GM18498 (cell line): Measurements from ENCODE around the gene ZNF665.
"Not testable (repeated sequence)": the region's sequence is repeated elsewhere in the genome, so short reads cannot be mapped to it uniquely, and the experiment has no call there.

Experiments
- ATAC-seq: cut with Tn5 transposase; IDR thresholded peaks from one replicate; pipeline ENCODE4 v1.9.1; 2021; ENCODE audit warnings: mild to moderate bottlenecking, moderate library complexity; ENCODE audit not compliant: unreplicated experiment

Gene ZNF665

GRCh38 chr19:53158119-53158656 lies 35.0 kb downstream of the ZNF665 start:
- ATAC-seq, result no peak

DNA sequence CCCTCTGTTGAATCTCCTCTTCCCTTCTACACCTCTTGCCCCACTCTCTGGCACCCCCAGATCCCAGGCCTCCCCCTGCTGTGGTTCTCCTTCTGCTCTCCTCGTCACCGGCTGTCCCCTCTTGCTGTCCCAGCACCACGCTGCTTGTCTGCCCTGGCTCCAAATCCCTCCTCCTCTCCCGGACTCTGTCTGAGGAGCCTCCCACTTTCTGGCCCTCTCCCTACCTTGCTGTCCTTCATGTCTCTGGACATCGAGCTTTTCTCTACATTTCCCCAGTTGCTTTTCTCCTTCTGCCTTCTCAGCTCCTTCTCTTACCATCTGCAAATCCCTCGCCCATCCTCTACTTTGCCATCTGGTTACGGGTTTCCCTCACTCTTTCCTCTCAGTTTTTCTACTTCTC lies 35.5 kb downstream of the ZNF665 start:
- ATAC-seq, result no peak

DNA sequence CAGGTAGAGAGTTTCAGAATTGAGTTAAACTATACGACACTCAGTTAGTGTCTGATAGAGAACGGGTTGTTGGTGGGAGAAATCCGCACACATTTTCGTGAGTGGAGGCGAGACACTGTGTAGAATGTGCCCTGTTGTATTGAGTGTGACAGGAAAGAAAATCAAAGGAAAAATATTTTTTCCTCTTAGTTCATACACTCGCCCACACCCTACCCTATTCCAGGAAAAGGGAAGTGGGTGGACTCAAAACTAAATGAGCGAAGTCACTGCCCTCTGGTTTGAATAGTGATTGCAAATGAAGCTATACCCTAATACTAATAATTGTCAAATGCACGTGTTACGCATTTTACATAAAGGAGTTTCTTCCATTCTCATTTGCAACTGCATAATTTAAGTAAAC lies 36.3 kb downstream of the ZNF665 start:
- ATAC-seq, result no peak

- no peak for ATAC-seq
Measured at GRCh38 chr19:53147645-53148044, 45.5 kb downstream of the ZNF665 start.

DNA sequence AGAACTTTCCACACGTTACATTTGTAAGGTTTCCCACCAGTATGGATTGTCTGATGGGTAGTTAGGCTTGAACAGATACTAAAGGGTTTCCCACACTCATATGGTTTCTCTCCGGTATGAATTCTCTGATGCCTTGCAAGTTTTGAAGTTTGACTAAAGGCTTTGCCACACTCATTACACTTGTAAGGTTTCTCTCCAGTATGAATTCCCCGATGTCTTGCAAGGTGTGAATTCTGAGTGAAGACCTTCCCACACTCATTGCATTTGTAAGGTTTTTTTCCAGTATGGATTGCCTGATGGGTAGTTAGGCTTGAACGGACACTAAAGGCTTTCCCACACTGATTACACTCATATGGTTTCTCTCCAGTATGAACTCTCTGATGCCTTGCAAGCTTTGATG lies 52.8 kb downstream of the ZNF665 start:
- no peak for ATAC-seq

- ATAC-seq, result no peak
Measured at GRCh38 chr19:53136432-53136831, 56.7 kb downstream of the ZNF665 start.

DNA sequence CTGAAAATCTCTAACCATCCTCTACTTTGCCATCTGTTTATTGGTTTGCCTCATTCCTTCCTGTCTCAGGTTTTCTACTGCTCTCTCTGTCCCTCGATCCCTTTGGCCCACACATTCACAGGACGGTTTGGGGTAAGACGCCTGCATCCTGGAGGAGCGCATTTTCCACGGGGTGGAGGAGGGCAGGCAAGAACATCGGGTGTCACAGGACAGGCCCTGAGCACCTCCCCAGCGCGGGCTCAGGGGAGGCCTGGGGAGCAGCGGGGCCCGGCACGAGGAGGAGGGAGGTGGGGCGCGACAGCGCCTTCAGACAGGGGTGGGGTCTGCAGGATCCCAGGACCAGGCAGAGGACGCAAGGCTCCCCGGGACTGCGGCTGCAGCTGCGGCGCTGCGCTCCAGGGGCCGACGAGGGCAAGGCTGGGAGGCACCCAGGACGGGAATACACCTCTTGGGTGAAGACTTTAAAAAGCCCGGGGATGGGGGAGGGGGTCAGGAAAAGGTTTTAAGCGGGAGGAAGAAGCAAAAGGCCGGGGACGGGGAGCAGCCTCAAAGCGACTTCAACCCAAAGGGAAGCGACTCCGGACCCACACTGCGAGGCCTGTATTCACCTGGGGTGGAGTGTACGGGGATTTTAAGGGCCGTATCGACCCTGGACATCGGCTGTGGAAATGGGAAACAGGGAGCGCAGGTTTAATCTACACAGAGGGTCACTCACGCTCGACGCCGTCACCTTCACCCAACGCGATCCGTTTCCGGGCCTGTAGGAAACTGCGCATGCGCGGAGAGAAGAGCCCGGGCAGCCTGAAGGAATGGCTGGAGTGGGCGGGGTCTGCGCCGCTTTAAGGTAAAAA lies 60.8 kb downstream of the ZNF665 start, which contains the start of gene ZNF415:
ZNF415 (minus strand) TSS at position 770 of the 851 bp plus-strand sequence. CDS start 10,234 bp downstream, outside the sequence.
- ATAC-seq, result no peak

DNA sequence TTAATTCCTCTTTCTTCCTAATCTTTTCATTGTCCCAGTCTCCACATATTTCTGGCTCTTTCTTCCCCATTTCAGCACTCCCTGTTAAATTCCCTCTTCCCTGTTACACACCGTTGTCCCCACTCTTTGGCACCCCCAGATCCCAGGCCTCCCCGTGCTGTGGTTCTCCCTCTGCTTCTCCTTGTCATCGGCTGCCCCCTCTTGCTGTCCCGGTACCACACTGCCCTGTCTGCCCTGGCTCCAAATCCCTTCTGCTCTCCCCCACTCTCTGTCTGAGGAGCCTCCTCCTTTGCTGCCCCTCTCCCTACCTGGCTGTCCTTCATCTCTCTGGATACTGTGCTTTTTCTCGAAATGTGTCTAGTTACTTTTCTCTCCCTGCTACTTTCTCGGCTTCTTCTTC lies 61.4 kb downstream of the ZNF665 start:
- ATAC-seq, result no peak

- ATAC-seq, result no peak
Measured at GRCh38 chr19:53131085-53131590, 62.0 kb downstream of the ZNF665 start.

- ATAC-seq, result no peak
Measured at GRCh38 chr19:53130506-53130905, 62.7 kb downstream of the ZNF665 start.

GRCh38 chr19:53126733-53127526 lies 66.2 kb downstream of the ZNF665 start:
- ATAC-seq, result not testable (repeated sequence)

DNA sequence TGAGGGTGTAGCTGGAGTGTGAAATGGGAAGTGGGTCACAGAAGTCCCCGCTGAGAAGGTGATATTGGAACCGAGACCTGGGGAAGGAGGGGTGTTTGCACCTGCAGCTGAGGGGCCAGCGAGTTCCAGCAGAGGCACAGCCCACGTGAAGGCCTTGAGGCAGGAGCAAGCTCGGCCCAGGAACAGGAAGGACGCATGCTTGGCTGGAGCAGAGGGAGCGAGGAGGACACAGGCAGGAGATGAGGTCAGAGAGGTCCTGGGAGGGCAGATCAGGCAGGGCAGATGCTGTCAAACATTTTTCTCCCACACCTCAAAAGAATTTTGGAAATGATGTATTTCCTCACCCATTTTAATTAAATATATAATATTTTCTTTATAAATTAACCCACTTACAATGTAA lies 69.8 kb downstream of the ZNF665 start:
- no peak for ATAC-seq
